Erythroblast (primary cell): ENCODE data around the gene EAF1.

Experiments
- GATA1 ChIP-seq: IDR thresholded peaks from 2 replicates; pipeline ENCODE4 v1.6.1; 2011; ENCODE audit warnings: low read depth, mild to moderate bottlenecking, control low read depth, low read length, moderate library complexity
- POLR2A ChIP-seq: IDR thresholded peaks from 2 replicates; pipeline ENCODE4 v1.6.1; 2011; ENCODE audit warnings: mild to moderate bottlenecking, low read length

GRCh38 chr3:15438983-15439382 lies 11.6 kb downstream of the EAF1 start:
- TF ChIP-seq POLR2A (no peak), GATA1 (no peak)
